HG03571 (cell line): ENCODE results near the gene KRTAP10-10.
"Not testable (repeated sequence)": the region's sequence is repeated elsewhere in the genome, so short reads cannot be mapped to it uniquely, and the experiment has no call there.

Experiments
- ATAC-seq: cut with Tn5 transposase; IDR thresholded peaks from one replicate; pipeline ENCODE4 v1.9.1; 2021; ENCODE audit not compliant: unreplicated experiment

Gene KRTAP10-10

GRCh38 chr21:44649521-44650100 lies 12.5 kb downstream of the KRTAP10-10 start:
- no peak for ATAC-seq

- ATAC-seq = no peak
These were observed 13.3 kb downstream of the KRTAP10-10 start for GRCh38 chr21:44650265-44650972.

- ATAC-seq = no peak
These were observed 14.0 kb downstream of the KRTAP10-10 start for GRCh38 chr21:44650973-44651675.

GRCh38 chr21:44653123-44653522 lies 16.0 kb downstream of the KRTAP10-10 start:
- no peak for ATAC-seq

- ATAC-seq = no peak
These were observed 16.8 kb downstream of the KRTAP10-10 start for GRCh38 chr21:44653656-44654575.

- no peak for ATAC-seq
These were observed 17.5 kb downstream of the KRTAP10-10 start, which contains the start of gene KRTAP12-4 for GRCh38 chr21:44654576-44655175. Gene KRTAP12-4, minus strand, starts transcription at chr21:44654659. Its CDS starts 45 bp downstream, at chr21:44654614.

- no peak for ATAC-seq
These were observed 19.7 kb downstream of the KRTAP10-10 start for GRCh38 chr21:44656868-44657267.

GRCh38 chr21:44657635-44658540 lies 20.7 kb downstream of the KRTAP10-10 start, which contains the start of gene KRTAP12-3:
Gene KRTAP12-3, plus strand, starts transcription at chr21:44657932. Its CDS starts 48 bp downstream, at chr21:44657980.
- no peak for ATAC-seq

DNA sequence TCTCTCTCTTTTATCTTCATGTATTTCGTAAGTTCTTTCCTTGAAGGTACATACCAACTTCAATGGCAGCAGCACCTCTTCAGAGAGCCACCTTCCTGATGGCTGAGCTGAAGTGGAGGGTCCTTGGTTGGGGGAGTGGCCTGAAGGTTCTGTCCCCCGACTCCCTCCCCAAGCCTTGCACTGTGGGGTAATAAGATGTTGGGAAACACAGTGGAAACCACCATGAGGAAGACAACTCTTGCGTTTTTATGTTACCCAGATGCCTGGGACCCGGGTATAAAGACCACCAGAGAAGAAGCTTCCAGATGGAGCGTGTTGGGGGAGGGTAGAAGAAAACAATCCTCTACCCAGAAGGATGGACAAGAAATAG lies 21.4 kb downstream of the KRTAP10-10 start:
- no peak for ATAC-seq

GRCh38 chr21:44658913-44659595 lies 21.9 kb downstream of the KRTAP10-10 start:
- ATAC-seq = no peak

- ATAC-seq = not testable (repeated sequence)
These were observed 24.4 kb downstream of the KRTAP10-10 start for GRCh38 chr21:44661567-44661966.

DNA sequence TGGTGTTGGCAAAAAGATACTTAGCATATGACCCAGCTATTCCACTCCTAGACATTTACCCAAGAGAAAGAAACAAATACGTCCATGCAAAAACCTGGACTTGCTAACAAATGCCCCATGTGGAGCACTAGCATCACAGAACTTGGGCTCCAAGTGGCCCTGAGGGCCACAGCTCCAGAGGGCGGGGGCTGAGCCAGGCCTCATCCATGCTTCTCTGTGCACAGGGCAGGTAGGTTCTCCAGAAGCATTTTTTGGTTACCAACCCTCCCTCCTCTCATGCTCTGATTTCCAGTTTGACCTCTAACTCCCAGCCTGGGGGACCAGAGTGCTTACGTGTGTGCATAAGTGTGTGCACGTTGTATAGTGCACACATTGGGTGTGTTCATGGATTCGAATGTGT lies 27.5 kb downstream of the KRTAP10-10 start:
- ATAC-seq = no peak

DNA sequence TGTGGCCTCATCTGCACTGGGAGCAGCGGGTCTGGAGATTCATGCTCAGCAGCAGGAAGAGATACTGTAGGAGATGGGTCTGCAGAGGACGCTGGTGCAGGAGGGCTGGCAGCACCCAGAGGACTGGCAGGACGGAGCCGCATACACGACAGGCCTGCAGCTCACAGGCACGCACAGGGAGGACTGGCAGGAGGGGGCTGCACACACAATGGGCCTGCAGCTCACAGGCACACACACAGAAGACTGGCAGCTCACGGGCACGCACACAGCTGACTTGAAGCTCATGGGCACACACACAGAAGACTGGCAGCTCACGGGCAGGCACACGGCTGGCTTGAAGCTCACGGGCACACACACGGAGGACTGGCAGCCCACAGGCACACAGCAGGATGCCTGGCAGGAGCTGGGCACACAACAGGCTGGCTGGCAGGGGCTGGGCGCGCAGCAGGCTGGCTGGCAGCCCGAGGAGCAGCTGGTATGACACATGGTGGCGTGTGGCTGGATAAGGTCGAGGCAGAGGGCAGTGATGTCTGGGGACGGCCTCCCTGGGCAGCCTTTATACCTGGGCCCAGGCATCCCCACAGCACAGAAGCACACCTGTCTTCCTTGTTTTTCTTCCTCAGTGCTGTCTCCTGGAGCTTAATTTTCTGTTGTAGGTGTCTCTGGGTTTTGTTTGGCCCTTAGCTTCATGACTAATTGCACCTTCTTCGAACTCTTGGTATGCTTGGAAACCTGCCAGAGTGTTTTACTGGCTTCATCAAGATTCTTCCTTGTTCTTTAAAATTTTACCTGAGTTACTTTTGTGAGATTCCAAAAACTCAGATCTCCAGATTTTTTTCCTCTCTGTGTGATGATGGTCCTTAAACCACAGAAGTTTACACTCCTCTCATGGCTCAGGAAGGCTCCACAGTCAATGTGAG lies 29.5 kb downstream of the KRTAP10-10 start, which contains the start of gene KRTAP12-2:
TSS of gene KRTAP12-2 (minus strand) at position 527 of the 920 bp plus-strand sequence. CDS start at position 486, 41 bp downstream.
- no peak for ATAC-seq

DNA sequence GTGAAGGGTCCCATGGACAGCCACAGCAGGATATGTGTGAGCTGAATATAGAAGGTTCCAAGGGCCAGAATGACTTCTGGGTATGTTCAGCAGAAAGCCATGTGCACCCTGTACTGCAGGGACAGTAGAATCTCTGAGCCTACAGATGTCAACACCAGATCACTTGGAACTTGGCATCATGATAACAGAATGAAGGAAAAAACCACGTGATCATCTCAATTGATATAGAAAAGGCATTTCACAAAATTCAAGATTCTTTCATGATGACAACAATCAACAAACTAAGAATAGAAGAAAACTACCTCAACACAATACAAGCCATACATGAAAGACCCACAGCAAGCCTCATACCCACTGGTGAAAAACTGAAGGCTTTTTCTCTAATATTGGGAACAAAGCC lies 30.5 kb downstream of the KRTAP10-10 start:
- ATAC-seq = no peak

GRCh38 chr21:44670642-44671432 lies 33.7 kb downstream of the KRTAP10-10 start:
- no peak for ATAC-seq

- no peak for ATAC-seq
These were observed 34.8 kb downstream of the KRTAP10-10 start for GRCh38 chr21:44671911-44672310.

DNA sequence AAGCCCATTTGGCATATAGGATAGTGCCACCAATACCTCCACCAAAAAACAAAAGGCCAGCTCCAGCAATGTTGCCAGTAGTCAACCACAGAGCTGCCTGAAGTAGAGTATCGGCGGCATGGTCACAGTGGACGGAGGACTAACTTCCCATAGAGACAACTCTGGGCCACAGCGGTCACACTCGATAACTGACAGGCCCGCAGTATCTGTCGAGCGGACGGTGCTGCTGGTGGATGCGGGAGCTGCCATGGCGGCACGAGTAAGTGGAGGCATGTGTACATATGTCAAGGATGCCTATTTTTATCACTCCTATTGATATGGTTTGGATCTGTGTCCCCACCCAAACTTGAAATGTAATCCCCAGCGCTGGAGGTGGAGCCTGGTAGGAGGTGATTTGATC lies 40.7 kb downstream of the KRTAP10-10 start:
- ATAC-seq = no peak
